Measurements from ENCODE around the gene C17orf75.
"Not testable (repeated sequence)": the region's sequence is repeated elsewhere in the genome, so short reads cannot be mapped to it uniquely, and the experiment has no call there.

The C17orf75 gene

GRCh38 chr17:32345951-32346600 is 4.1 kb upstream of the C17orf75 start:
- DNase-seq (ENCODE audit: low read depth), result no peak

DNA sequence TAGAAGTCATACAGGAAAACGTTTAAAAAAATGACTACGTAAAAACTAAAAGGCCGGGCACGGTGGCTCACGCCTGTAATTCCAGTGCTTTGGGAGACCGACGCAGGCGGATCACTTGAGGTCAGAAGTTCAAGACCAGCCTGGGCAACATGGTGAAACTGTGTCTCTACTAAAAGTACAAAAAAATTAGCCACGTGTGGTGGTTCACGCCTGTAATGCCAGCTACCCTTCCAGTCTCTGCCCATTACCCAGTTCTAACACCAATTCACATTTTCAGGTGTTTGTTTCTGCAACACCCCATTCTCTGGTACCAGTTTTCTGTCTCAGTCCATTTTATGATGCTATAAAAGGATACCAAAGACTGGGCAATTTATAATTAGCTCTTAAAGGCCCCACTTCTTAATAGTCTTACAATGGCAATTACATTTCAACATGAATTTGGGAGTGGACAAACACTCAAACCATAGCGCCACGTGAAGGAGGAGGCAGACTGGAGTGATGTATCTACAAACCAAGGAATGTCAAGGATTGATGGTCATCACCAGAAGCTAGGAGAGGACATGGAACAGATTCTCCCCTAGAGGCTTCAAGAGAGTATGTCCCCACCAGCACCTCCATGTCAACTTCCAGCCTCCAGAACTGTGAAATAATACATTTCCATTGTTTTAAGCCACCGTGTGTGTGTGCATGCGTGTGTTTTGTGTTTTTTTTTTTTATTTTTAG is 791 bp upstream of the C17orf75 start:
- DNase-seq (ENCODE audit: low read depth), result no peak

DNA sequence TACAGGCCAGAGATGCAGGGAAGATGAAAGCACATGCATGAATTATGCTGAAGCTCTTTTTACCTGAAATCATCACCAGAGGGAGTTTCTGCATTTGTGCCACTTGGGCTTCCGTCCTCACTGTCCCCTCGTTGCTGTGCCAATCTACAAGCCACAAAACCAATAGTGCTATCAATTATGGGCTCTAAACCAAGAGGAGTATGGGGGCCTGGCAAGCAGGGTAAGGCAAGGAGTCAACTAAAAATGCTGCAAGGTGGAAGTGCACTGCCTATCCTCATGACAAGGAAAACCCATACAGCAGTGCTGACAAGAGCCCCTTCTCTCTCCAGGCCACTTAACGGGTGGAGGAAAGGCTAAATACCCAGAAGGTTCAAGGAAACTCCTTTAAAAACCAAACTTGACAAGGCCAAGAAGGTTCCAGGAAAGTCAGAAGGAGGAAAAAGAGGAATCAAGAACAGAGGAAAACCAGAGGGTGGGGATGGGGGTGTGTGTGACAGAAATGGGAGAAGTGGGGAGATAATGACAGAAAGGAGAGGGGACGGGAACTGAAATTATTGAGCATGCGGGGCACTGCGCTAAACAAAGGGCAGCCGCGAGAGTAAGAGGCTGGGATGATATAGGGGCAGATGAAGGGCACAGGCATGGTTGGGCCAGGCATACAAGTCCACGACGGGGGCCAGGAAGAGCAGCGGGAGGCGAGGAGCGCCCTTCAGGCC is 674 bp downstream of the C17orf75 start:
- DNase-seq (ENCODE audit: low read depth), result no peak

GRCh38 chr17:32335687-32336086 is 6.3 kb downstream of the C17orf75 start:
- no peak for DNase-seq (ENCODE audit: low read depth)

DNA sequence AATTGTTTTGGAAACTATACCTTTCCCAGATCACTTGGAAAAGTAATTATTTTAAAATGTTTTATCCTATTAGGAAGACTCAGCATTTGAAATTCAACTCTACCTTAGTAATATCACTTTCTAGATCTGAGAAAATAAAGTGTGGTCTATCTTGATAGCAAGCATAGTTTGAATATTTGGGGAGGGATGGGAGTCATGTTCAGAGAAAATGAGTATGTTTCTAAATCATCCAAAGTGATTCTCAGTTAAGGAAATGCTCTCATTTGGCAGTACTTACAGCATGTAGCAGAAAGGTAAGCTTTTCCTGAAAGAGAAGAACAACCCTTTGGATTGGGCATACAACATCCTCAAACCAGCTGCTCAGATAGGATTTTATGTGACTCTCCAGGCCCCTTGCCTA is 6.9 kb downstream of the C17orf75 start:
- no peak for DNase-seq (ENCODE audit: low read depth)

- DNase-seq (ENCODE audit: low read depth), result no peak
Observed at GRCh38 chr17:32333187-32333586, 8.8 kb downstream of the C17orf75 start.

DNA sequence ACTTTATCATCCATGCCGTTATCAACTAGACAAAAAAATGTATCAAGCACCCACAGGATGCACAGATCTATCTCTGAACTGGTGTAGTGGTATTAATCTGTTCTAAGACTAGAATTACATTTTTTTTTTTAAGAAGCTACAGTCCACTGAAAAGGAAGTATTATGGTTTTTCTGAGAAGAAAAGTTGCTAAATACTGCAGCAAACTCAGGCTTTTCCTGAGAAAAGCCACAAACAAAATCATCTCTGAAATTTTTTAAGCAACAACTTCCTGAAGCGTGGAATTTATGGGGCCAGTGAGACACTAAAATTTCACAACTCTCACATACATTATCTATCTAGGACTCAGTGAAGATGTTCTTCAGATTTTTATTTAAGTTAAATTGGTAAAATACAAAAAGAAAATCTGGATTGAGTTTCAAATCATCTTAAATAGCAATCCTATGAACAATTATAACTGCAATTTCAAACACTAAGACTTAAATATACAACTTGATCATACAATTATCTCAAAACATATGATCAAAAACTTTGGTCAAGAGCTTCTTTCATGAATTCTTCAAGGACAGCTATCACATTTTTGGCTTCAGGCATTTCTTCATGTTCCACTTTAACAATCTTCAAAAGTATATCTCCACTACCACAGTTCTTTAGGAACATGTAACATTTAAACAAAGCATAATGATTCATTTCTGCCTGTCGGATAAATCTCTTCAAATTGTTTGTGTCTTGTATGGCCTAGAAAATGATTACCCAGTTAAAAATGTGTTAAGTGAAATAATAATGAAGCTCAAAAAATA is 10.5 kb downstream of the C17orf75 start:
- DNase-seq (ENCODE audit: low read depth), result no peak

- no peak for DNase-seq (ENCODE audit: low read depth)
Observed at GRCh38 chr17:32330147-32330546, 11.8 kb downstream of the C17orf75 start.

DNA sequence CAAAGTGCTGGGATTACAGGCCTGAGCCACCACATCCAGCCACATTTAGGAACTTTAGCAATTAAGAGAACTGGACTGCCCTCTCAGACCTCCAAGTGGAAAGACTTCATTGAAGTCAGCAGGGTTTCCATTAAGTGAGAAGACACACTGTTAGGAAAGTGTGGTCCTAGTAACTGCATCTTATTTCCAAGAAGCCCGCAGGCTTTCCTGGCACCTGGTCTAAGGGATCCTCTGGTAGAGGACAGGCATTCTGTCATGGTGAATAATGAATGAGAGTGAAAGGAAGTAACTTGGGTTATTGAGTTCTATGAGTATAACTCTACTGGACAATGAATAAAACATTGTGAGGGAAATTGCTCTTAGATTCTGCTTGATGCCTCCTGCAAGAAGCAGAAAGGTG is 14.1 kb downstream of the C17orf75 start:
- DNase-seq (ENCODE audit: low read depth), result no peak

DNA sequence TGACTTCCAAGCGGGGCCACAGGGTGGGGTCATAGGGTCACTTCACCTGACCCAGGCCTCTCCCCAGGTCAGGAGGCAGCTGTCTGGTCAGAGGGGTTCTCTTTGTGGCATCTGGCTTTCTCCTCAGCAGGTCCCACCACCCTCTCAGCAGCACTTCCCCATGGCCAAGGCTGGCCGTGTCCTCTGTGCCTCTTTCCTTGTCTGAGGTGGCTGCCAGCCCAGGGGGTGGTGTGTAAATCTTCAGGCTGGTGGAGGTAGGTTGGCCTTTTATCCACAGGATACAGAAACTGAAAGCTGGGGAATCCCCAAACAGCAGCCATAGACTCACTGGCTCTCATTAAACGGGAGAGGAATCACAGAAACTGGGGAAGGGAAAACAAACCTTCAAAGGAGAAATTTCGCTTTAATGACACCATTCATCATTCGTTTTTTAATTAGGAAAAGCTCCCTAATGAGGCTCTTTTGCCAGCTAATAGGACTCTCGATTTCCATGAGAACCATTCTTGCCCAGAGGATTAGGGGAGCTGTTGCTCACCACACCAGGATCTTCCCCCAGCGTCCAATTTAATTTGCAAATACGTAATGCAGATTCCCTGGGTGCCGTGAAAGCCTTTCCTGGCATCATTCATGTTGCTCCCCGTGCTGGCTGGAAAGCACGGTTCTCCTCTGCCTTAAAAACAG is 18.0 kb downstream of the C17orf75 start:
- no peak for DNase-seq (ENCODE audit: low read depth)

- DNase-seq (ENCODE audit: low read depth), result no peak
Observed at GRCh38 chr17:32323046-32323445, 18.9 kb downstream of the C17orf75 start.

DNA sequence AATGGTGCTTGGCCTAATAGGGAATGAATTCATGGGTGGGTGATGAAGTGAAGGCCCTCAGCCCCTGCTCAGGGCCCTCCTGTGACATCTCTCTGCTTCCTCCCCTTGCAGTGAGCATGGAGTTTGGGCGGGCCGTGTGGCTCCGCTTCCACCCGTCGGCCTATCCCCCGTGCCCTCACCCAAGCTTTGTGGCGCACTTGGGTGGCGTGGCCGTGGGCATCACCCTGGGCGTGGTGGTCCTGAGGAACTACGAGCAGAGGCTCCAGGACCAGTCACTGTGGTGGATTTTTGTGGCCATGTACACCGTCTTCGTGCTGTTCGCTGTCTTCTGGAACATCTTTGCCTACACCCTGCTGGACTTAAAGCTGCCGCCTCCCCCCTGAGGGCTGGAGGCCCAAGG is 21.1 kb downstream of the C17orf75 start:
- DNase-seq (ENCODE audit: low read depth), result no peak

- DNase-seq (ENCODE audit: low read depth), result not testable (repeated sequence)
Observed at GRCh38 chr17:32320080-32320479, 21.9 kb downstream of the C17orf75 start.

- DNase-seq (ENCODE audit: low read depth), result peak; percentile 5
Observed at GRCh38 chr17:32319548-32319905, 22.4 kb downstream of the C17orf75 start.

DNA sequence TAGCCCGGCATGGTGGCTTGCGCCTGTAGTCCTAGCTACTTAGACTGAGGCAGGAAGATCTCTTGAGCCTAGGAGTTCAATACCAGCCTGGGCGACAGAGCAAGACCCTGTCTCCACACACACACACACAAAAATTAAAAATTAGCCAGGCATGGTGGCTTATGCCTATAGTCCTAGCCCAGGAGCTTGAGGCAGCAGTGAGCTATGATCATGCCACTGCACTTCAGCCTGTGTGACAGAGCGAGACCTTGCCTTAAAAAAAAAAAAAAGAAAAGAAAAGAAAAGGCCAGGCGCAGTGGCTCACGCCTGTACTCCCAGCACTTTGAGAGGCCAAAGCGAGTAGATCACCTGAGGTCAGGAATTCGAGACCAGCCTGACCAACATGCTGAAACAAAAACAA is 23.9 kb downstream of the C17orf75 start:
- DNase-seq (ENCODE audit: low read depth), result no peak

- no peak for DNase-seq (ENCODE audit: low read depth)
Observed at GRCh38 chr17:32317353-32317752, 24.6 kb downstream of the C17orf75 start.

- not testable (repeated sequence) for DNase-seq (ENCODE audit: low read depth)
Observed at GRCh38 chr17:32316653-32317052, 25.3 kb downstream of the C17orf75 start.

DNA sequence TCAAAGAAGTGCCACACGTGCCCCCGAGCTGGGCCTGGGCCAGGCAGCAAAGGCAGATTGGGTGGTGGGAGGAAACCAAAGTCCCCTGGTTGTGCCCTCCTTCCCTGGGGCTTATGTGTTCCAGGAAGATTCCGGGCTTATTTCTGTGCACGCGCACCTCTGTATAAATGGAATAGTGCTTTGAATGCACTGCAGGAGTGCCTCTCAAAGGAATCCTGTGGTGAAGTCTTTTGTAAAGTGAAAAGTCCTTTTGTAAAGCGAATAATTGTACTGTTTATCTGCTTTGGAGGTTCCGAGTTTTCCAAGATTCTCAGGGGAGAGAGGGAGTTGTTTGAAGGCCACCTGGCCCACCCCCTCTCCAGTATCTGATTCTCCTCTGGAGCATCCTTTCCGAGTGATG is 26.8 kb downstream of the C17orf75 start:
- DNase-seq (ENCODE audit: low read depth), result no peak

GRCh38 chr17:32314636-32315035 is 27.3 kb downstream of the C17orf75 start:
- DNase-seq (ENCODE audit: low read depth), result no peak

DNA sequence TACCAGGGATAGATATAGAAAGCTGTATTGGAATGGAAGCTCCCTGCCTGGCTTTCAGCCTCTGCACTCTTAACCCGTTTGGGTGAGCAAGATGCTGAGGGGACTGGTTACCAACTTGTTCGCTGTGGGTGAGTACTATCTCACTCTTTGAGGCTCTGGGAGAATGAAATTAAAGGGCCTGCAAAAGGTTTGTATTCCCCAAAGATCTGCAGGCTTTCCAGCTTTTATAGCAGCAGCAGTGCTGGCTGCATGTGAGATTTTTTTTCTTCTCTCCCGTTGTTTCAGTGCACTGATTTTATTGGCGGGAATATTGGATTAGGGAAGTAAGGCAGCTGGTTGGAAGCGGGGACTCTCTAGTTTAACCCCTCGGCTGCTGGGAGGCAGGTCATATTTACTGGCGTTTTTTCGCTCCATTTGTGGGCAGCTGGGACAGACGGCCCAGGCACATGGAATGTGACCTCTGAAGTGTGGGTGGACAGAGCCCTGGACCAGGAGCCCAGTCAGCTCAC is 30.9 kb downstream of the C17orf75 start:
- DNase-seq (ENCODE audit: low read depth), result no peak

- no peak for DNase-seq (ENCODE audit: low read depth)
Observed at GRCh38 chr17:32307658-32308057, 34.3 kb downstream of the C17orf75 start.

GRCh38 chr17:32305049-32305448 is 36.9 kb downstream of the C17orf75 start:
- DNase-seq (ENCODE audit: low read depth), result no peak

All from fibroblast of the conjunctiva (primary cell).